ENCODE data around the gene SEMA3B.

SEMA3B gene

GRCh38 chr3:50267280-50267913, 1.6 kb upstream of the SEMA3B start (continued):
- TF ChIP-seq SP3 (tag by site-specific recombination; IDR thresholded peaks at IDR 0.05), result peak; percentile 85
- TF ChIP-seq ZNF341 (tag by site-specific recombination; IDR thresholded peaks at IDR 0.05; ENCODE audit: low read depth), result peak; percentile 46
- no peak for TF ChIP-seq ZNF223 (tag by site-specific recombination; IDR thresholded peaks at IDR 0.05)
- peak; percentile 93 for TF ChIP-seq ZIC2 (tag by site-specific recombination; IDR thresholded peaks at IDR 0.05)
- no peak for TF ChIP-seq ZNF433 (tag by site-specific recombination; IDR thresholded peaks at IDR 0.05; ENCODE audit: low read depth)
- no peak for TF ChIP-seq ZNF24 (tag by site-specific recombination; IDR thresholded peaks at IDR 0.05)
- peak; percentile 40; the same call in 1 of the 2 replicates for TF ChIP-seq PATZ1 (tag by site-specific recombination; IDR thresholded peaks at IDR 0.05)
- TF ChIP-seq ZNF16 (tag by site-specific recombination; IDR thresholded peaks at IDR 0.05; ENCODE audit: low read depth), result no peak
- no peak for TF ChIP-seq ZBTB21 (tag by site-specific recombination; IDR thresholded peaks at IDR 0.05)
- no peak for TF ChIP-seq HOXC10 (CRISPR knock-in tag; IDR thresholded peaks at IDR 0.05)
- TF ChIP-seq SALL2 (tag by site-specific recombination; IDR thresholded peaks at IDR 0.05; ENCODE audit: borderline replicate concordance), result no peak
- TF ChIP-seq ELK4 (IDR thresholded peaks at IDR 0.05; ENCODE audit: borderline replicate concordance, low read depth, low read length), result no peak
- no peak for TF ChIP-seq ZNF768 (tag by site-specific recombination; IDR thresholded peaks at IDR 0.05)
- no peak for TF ChIP-seq ZBTB1 (tag by site-specific recombination; IDR thresholded peaks at IDR 0.05)
- no peak for TF ChIP-seq BCL6B (tag by site-specific recombination; IDR thresholded peaks at IDR 0.05)
- no peak for TF ChIP-seq ZNF521 (tag by site-specific recombination; IDR thresholded peaks at IDR 0.05)
- TF ChIP-seq ZNF214 (tag by site-specific recombination; IDR thresholded peaks at IDR 0.05; ENCODE audit: borderline replicate concordance), result no peak
- TF ChIP-seq KLF16 (tag by site-specific recombination; IDR thresholded peaks at IDR 0.05), result no peak
- no peak for TF ChIP-seq ZNF558 (tag by site-specific recombination; IDR thresholded peaks at IDR 0.05)
- TF ChIP-seq ZNF473 (tag by site-specific recombination; IDR thresholded peaks at IDR 0.05), result no peak
- no peak for TF ChIP-seq ZNF132 (tag by site-specific recombination; IDR thresholded peaks at IDR 0.05; ENCODE audit: borderline replicate concordance)
- no peak for TF ChIP-seq ZBTB6 (tag by site-specific recombination; IDR thresholded peaks at IDR 0.05)
- TF ChIP-seq MEIS1 (CRISPR knock-in tag; IDR thresholded peaks at IDR 0.05; ENCODE audit: borderline replicate concordance), result no peak
- 0 out of 2 replicates have a peak, but pooled peaks have one; percentile 30 for TF ChIP-seq ZFP69B (tag by site-specific recombination; IDR thresholded peaks at IDR 0.05)
- no peak for TF ChIP-seq ZSCAN23 (tag by site-specific recombination; IDR thresholded peaks at IDR 0.05)
- no peak for TF ChIP-seq PRDM1 (tag by site-specific recombination; IDR thresholded peaks at IDR 0.05)
- no peak for TF ChIP-seq ZSCAN5A (tag by site-specific recombination; IDR thresholded peaks at IDR 0.05)
- TF ChIP-seq ZNF18 (tag by site-specific recombination; IDR thresholded peaks at IDR 0.05), result no peak
- TF ChIP-seq ZNF555 (tag by site-specific recombination; conservative IDR thresholded peaks at IDR 0.05), result no peak
- no peak for TF ChIP-seq ZNF777 (tag by site-specific recombination; IDR thresholded peaks at IDR 0.05; ENCODE audit: borderline replicate concordance)
- no peak for TF ChIP-seq CTCF (tag by site-specific recombination; IDR thresholded peaks at IDR 0.05)
